Smooth muscle cell (in vitro differentiated cells): ENCODE data around the gene P2RY1. TPM values are rescaled to one million over a fixed set of nuclear protein-coding genes. Genes with fewer than 3 reads are reported as not detected.

Source experiments
- DNase-seq: peaks from one replicate; lab custom pipeline; 2025; ENCODE audit not compliant: unreplicated experiment; lab: John Stamatoyannopoulos, UW
- H2AFZ ChIP-seq: fragments of 200-600 bp; sonication (generic); 2 replicates; pipeline ENCODE4 v1.6.0; 2016; ENCODE audit warnings: antibody characterized with exemption, low read depth, mild to moderate bottlenecking
- H3F3A ChIP-seq: fragments of 200-600 bp; sonication (generic); 2 replicates; pipeline ENCODE4 v1.6.0; 2017; ENCODE audit warnings: antibody characterized with exemption, low read depth
- H3K27ac ChIP-seq: fragments of 200-600 bp; sonication (generic); 2 replicates; pipeline ENCODE4 v1.5.1; 2016; ENCODE audit warnings: low read depth, mild to moderate bottlenecking
- H3K27me3 ChIP-seq: fragments of 200-600 bp; sonication (generic); 2 replicates; pipeline ENCODE4 v1.6.1; 2016; ENCODE audit warnings: low read depth, mild to moderate bottlenecking
- H3K36me3 ChIP-seq: fragments of 200-600 bp; sonication (generic); 2 replicates; pipeline ENCODE4 v1.5.1; 2016; ENCODE audit warnings: low read depth
- H3K4me1 ChIP-seq: fragments of 200-600 bp; sonication (generic); 2 replicates; pipeline ENCODE4 v1.5.1; 2016; ENCODE audit warnings: low read depth
- H3K4me2 ChIP-seq: fragments of 200-600 bp; sonication (generic); 2 replicates; pipeline ENCODE4 v1.6.0; 2016; ENCODE audit warnings: mild to moderate bottlenecking
- H3K4me3 ChIP-seq: fragments of 200-600 bp; sonication (generic); 2 replicates; pipeline ENCODE4 v1.5.1; 2016; ENCODE audit warnings: mild to moderate bottlenecking
- H3K79me2 ChIP-seq: fragments of 200-600 bp; sonication (generic); 2 replicates; pipeline ENCODE4 v1.6.0; 2016; ENCODE audit warnings: low read depth, mild to moderate bottlenecking
- H3K9ac ChIP-seq: fragments of 200-600 bp; sonication (generic); 2 replicates; pipeline ENCODE4 v1.6.0; 2016; ENCODE audit warnings: low read depth
- H3K9me3 ChIP-seq: fragments of 200-600 bp; sonication (generic); replicated peaks from 2 replicates; pipeline ENCODE4 v1.5.1; 2016; ENCODE audit warnings: low read depth
- H4K20me1 ChIP-seq: fragments of 200-600 bp; sonication (generic); 2 replicates; pipeline ENCODE4 v1.6.0; 2016; ENCODE audit warnings: low read depth
- WGBS: methylation state at CpG from one replicate; pipeline ENCODE4 v1.1.7; 2016; ENCODE audit warnings: low lambda C conversion rate; 5-methylcytosine and 5-hydroxymethylcytosine counted together
- polyA plus RNA-seq: library from polyadenylated mRNA; unstranded; fragments of >200 nt; fragmentation: Nextera tagmentation; extraction: Ambion mirVana; gene quantifications from 2 replicates; pipeline ENCODE4 v1.2.1, GENCODE V29; 2016
- total RNA-seq: library from RNA; depleted of rRNA; stranded (reverse); fragments of >200 nt; gene quantifications from 2 replicates; pipeline ENCODE4 v1.2.3, GENCODE V29; 2014
- TF ChIP-seq, protein P1 (sequence below): fragments of 200-600 bp; sonication (generic); IDR thresholded peaks from 2 replicates; pipeline ENCODE4 v1.5.1; 2017; ENCODE audit warnings: borderline replicate concordance, mild to moderate bottlenecking, antibody characterized with exemption; ENCODE audit not compliant: insufficient read depth, poor library complexity, severe bottlenecking

P2RY1 gene
- total and polyA plus RNA-seq, 2 experiments from 2014 or later: 3.9 to 7.9 TPM

DNA sequence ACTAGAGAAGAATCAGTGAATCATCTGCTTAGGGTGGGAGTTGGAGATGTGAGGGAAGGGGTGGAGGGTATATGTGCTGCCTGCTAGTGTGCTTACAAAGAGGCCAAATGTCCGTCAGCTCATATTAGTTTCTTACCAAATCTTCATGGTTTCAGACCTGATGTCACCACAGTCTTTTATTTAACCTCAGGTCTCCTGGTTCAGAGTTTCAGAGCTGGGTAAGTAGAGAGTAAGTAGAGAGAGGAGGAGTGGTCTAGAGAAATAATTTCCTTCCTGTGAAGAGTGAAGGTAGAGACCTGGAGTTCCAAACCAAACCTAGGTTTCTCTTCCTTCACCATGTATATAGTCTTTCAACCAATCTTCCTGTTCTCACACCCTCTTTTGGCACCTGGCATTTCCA is 17.5 kb upstream of the P2RY1 start:
- H3K9ac ChIP-seq: no peak overlapping the region
- no peaks in the 10 kb centered on the region for H4K20me1 ChIP-seq
- no peaks in the 10 kb centered on the region for H3K9me3 ChIP-seq
- TF ChIP-seq, protein P1, sequence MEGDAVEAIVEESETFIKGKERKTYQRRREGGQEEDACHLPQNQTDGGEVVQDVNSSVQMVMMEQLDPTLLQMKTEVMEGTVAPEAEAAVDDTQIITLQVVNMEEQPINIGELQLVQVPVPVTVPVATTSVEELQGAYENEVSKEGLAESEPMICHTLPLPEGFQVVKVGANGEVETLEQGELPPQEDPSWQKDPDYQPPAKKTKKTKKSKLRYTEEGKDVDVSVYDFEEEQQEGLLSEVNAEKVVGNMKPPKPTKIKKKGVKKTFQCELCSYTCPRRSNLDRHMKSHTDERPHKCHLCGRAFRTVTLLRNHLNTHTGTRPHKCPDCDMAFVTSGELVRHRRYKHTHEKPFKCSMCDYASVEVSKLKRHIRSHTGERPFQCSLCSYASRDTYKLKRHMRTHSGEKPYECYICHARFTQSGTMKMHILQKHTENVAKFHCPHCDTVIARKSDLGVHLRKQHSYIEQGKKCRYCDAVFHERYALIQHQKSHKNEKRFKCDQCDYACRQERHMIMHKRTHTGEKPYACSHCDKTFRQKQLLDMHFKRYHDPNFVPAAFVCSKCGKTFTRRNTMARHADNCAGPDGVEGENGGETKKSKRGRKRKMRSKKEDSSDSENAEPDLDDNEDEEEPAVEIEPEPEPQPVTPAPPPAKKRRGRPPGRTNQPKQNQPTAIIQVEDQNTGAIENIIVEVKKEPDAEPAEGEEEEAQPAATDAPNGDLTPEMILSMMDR: no peak
- H3K4me2 ChIP-seq: no peak overlapping the region
- no peak for DNase-seq
- no peak overlapping the region for H3K4me3 ChIP-seq
- no peaks in the 10 kb centered on the region for H3K36me3 ChIP-seq
- no peaks in the 10 kb centered on the region for H3K79me2 ChIP-seq
- WGBS: 100% methylated on average over 1 of the region's 1 CpG
- H3K27ac ChIP-seq: no peak overlapping the region
- H3F3A ChIP-seq: no peaks in the 10 kb centered on the region
- H2AFZ ChIP-seq: no peak overlapping the region
- H3K4me1 ChIP-seq: no peaks in the 10 kb centered on the region
- H3K27me3 ChIP-seq: no peaks in the 10 kb centered on the region

DNA sequence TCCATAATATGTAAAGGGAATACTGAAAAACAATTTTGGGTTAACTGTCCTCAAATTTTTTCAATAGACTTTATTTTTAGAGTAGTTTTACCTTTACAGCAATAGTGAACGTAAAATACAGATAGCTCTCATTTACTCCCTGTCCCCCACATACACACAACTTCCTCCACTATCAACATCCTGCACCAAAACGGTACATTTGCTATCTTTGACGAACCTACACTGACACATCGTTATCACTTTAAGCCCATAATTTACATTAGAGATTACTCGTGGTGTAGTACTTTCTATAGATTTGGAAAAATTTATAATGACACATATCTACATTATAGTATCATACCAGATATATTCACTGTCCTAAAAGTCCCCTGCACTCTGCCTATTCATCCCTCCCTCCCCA is 16.9 kb upstream of the P2RY1 start:
- TF ChIP-seq, protein P1: no peak

DNA sequence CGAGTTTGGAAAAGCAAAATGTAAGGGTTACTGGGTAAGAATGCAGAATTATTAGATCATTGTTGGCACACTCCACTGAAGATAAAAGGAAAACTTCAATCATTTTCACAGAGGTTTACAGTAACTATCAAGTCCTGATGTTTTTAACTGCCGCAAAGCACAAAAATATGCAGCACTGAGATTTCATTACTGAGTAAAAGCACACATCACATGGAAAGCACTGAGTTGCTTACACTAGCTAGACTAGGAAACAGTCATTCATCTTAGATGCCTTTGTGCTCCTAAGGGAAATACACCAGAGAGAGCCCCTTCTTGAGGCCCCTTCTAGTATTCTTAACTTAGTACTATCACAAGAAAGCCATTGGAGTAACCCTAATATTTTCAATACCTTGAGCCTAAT is 11.8 kb upstream of the P2RY1 start:
- H3K4me3 ChIP-seq: peak overlapping the region; percentile 6
- no peaks in the 10 kb centered on the region for H3K79me2 ChIP-seq
- no peak for DNase-seq
- no peaks in the 10 kb centered on the region for H3K27me3 ChIP-seq
- peaks cover 18% of the 10 kb centered on the region for H3F3A ChIP-seq
- H3K36me3 ChIP-seq: no peaks in the 10 kb centered on the region
- no peaks in the 10 kb centered on the region for H3K9me3 ChIP-seq
- 27% methylated on average over 2 of the region's 2 CpGs for WGBS
- H3K4me2 ChIP-seq: peak overlapping the region; percentile 69
- peak overlapping the region; percentile 64 for H3K27ac ChIP-seq
- no peaks in the 10 kb centered on the region for H4K20me1 ChIP-seq
- H3K9ac ChIP-seq: no peak overlapping the region
- peaks cover 3% of the 10 kb centered on the region for H3K4me1 ChIP-seq
- peak overlapping the region; percentile 54 for H2AFZ ChIP-seq
- TF ChIP-seq, protein P1: no peak

More for the DNA sequence above, 16.9 kb upstream of the P2RY1 start:
- no peaks in the 10 kb centered on the region for H3K36me3 ChIP-seq
- no peak overlapping the region for H3K9ac ChIP-seq
- no peak for DNase-seq
- no peaks in the 10 kb centered on the region for H4K20me1 ChIP-seq
- no peaks in the 10 kb centered on the region for H3K9me3 ChIP-seq
- H2AFZ ChIP-seq: no peak overlapping the region
- H3K79me2 ChIP-seq: no peaks in the 10 kb centered on the region
- no peak overlapping the region for H3K4me2 ChIP-seq
- no peaks in the 10 kb centered on the region for H3K27me3 ChIP-seq
- peaks cover under 1% of the 10 kb centered on the region for H3F3A ChIP-seq
- no peaks in the 10 kb centered on the region for H3K4me1 ChIP-seq
- WGBS: 65% methylated on average over 5 of the region's 5 CpGs
- H3K27ac ChIP-seq: no peak overlapping the region
- H3K4me3 ChIP-seq: no peak overlapping the region

DNA sequence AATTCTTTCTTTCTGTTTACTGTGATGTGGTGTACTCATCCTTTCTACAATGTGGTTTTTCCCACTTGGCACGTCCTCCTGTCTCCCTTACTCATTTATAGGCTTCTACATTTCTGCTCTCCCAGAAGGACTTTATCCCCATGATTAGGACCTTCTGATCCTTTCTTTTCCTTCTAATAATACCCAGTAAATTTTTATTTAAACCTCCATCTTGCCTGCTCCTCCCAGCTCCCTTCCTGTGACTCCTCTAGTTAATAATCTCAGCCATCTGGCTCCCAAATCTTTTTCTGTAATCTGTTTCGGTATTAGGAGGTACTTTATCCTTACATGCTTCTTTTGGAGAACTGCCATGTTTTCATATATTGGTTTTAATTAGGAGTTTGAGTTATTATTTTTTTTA is 11.2 kb upstream of the P2RY1 start:
- peak overlapping the region; percentile 54 for H2AFZ ChIP-seq
- peak overlapping the region; percentile 69 for H3K4me2 ChIP-seq
- H3K27me3 ChIP-seq: no peaks in the 10 kb centered on the region
- H3K27ac ChIP-seq: peak overlapping the region; percentile 64
- H3K36me3 ChIP-seq: no peaks in the 10 kb centered on the region
- DNase-seq: no peak
- H4K20me1 ChIP-seq: no peaks in the 10 kb centered on the region
- WGBS: 27% methylated on average over 2 of the region's 2 CpGs
- H3K4me1 ChIP-seq: peaks cover 3% of the 10 kb centered on the region
- no peaks in the 10 kb centered on the region for H3K9me3 ChIP-seq
- H3K4me3 ChIP-seq: peak overlapping the region; percentile 6
- TF ChIP-seq, protein P1: no peak
- H3F3A ChIP-seq: peaks cover 18% of the 10 kb centered on the region
- no peak overlapping the region for H3K9ac ChIP-seq
- no peaks in the 10 kb centered on the region for H3K79me2 ChIP-seq
